OCI-M2 (cell line): Measurements from ENCODE around the gene ZFP69B.
"Not testable (repeated sequence)": the region's sequence is repeated elsewhere in the genome, so short reads cannot be mapped to it uniquely, and the experiment has no call there.

Experiments
- DNase-seq: peaks from one replicate; lab custom pipeline; 2025; ENCODE audit not compliant: unreplicated experiment; lab: John Stamatoyannopoulos, UW

The ZFP69B gene

GRCh38 chr1:40435471-40435870, 14.8 kb upstream of the ZFP69B start:
- no peak for DNase-seq

DNA sequence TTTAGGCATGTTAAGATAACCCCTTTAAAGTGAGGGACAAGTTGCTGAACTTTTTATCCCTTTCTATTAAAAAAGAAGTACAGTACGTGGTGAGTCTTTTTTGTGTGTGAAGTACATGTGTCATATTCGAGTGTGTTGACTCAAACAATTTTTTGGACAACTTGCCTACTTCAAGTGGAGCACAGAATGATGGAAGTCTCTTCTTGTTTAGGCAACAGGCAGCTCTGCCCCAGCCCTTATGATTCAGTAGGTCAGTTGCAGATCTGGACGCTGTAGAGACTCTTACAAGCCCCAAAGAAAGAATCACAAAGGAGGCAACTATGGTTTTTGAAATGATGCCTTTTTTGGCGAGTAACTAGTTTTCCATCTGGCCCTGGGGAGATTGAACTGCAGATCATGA, 14.4 kb upstream of the ZFP69B start:
- no peak for DNase-seq

DNA sequence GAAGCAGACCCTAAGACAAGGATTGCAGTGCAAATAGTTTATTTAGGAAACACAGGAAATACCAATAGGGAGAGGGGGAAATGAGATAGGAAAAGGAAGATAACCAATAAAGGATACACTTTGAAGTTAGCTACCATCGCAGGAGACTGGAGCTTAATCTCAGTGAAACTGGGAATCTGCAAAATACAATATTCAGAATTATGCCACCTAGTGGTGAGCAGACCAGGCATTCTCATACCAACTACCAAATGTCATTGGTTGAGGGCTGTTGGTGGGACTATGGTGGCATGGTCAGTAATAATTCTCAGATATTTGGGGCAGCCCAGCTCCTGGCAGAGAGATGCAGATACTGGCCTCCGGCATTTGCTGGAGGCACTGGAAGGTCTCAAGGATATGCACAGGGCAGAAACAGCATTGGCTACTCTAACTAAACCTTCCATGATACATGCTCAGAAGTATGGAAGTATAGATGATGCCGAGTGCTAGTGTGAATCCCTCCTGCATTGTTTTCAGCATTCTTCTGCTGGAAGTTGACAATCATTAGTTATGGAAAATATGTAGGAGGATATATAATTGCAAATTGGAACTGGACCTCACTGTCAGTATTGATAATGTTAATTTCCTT, 11.8 kb upstream of the ZFP69B start:
- DNase-seq: no peak

GRCh38 chr1:40439247-40439646, 11.0 kb upstream of the ZFP69B start:
- DNase-seq: no peak

DNA sequence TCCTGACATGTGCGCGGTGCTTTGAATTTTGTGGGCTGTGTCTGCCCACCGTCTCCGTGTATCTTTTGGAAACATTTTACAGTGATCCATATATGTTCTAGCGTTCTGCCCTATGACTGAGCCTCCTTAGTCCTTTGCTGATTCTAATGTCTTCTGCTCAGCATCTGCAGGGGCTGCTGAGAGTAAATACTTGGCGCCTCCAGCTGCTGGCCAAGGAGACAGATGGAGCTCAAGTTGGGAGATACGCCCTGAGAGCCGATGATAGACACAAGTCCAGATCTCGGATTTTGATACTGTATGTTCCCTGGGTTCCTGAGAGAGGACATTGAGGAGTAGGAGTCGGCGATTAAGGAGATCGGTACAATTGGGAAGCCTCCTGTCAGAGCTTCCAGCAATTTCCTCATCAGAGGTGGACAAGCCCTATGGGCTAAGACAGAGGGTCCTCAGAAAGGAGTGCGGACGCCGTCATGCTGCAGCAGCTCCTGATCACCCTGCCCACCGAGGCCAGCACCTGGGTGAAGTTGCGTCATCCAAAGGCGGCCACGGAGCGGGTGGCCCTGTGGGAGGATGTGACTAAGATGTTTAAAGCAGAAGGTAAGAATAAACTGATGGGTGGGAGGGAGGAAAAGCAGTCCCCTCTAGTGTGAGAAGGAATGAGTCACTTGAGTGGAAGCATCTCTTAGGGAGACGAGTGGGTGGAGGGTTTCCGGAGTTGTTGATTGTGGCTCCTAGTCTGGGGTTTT, 390 bp downstream of the ZFP69B start:
- no peak for DNase-seq

GRCh38 chr1:40451238-40451585, 936 bp downstream of the ZFP69B start:
- no peak for DNase-seq

DNA sequence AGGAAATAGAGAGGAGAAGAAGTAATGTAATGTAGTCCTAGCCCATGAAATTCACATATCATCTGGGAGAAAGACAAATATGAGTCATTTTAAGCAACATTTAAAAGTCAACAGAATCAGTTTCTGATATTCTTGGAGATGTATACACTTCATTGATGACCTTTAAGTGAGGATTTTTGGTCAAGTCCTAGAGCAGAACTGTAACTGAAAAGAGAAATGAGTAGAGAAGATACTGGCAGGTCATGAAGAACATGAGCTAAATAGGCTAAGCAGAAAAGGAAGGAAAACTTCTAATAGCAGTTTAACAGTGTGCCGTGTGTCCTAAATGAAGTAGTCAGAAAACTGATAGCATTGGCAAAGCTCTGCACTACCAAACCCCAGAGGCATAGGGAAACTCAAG, 4.6 kb downstream of the ZFP69B start:
- DNase-seq: no peak

GRCh38 chr1:40462956-40463590, 12.8 kb downstream of the ZFP69B start:
- no peak for DNase-seq

- DNase-seq: no peak
These were observed 19.1 kb downstream of the ZFP69B start for GRCh38 chr1:40469327-40469726.

DNA sequence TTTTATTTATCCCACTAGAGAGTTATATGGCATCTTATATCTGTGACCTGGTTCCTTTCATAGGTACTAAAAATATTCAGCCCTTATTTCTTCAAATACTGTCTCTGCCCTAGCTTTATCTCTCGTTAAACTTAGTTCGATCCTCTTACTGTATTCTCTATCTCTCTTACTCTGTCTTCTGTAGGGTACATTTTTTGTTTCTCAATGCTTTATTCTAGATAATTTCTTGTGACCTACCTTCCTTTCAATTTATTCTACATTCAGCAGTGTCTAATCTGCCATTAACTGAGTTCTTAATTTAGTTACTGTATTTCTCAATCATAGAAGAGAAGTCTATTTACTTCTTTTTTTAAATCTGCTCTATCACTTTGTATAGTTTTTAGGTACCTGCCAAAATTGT, 25.0 kb downstream of the ZFP69B start:
- DNase-seq: no peak

DNA sequence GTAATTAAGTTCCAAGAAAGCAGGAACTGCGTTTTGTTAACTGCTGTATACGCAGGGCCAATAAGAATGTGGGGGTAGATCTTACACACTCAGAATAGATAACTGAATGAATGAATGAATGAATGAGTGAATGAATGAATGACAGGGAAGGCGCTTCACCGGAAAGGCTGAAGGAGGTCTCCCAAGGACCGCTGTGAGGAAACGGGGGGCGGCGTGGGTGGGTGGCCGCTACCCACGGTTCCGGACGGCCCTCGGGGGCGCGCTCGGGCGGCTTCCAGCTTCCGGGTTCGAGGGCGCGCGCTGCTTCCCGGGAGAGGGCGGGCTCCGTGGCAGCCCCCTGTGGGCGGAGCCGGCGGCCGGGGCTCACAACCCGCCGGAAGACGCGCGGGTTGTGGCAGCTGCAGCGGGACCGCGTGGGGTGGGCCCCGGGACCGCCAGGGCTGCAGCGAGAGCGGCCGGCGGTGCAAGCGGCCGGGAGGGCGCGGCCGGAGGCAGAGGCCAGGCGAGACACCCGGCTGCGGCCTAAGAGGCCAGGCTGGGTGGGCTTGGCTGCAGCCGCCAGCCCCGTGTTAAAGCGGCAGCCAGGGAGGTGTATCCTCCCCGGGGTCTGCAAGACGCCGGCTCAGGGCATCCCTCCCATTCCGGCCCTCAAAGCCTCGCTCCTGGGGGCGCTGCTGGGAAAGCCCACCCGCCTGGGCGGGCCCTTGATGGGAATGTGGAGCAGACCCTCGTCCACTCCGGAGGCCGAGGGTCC, 26.8 kb downstream of the ZFP69B start, which contains the start of gene ZFP69:
Gene ZFP69 (plus strand): TSS at position 367 of the 754 bp plus-strand sequence. CDS start 2,072 bp downstream, outside the sequence.
- DNase-seq: no peak

DNA sequence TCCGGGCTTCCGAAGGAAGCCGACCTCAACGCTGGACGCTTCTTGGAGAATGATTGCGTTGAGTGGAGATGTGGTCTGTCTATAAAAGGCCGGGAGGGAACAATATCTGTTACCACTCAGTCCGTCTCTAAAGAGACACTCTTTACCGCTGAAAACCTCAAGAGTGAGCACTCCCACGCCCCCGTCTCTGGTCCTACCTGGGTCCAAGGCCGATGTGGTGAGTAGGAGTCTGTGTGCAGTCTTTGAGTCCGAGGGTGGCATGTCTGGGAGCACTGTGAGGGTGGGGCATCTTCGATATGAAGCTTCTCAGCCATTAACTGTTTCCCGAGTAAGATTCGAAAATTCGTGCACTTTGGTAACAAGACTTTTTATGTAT, 27.4 kb downstream of the ZFP69B start:
- DNase-seq: no peak

GRCh38 chr1:40478276-40478675, 28.0 kb downstream of the ZFP69B start:
- DNase-seq: no peak

DNA sequence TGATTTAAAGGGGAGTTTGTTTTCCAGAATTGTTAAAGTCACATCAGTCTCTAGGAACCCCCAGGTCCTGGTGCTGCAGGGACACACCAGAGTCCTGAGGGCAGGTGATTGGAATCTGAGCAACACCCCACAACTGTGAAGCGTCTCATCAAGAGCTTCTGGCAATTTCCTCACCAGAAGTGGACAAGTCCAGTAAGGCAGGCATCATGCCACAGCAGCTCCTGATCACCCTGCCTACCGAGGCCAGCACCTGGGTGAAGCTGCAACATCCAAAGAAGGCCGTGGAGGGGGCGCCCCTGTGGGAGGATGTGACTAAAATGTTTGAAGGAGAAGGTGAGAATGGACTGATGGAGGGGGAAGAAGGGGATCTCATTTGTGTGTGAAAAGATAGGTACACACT, 28.9 kb downstream of the ZFP69B start:
- no peak for DNase-seq

- DNase-seq: no peak
These were observed 45.1 kb downstream of the ZFP69B start for GRCh38 chr1:40495315-40495903.

GRCh38 chr1:40502651-40503050, 52.4 kb downstream of the ZFP69B start:
- not testable (repeated sequence) for DNase-seq

GRCh38 chr1:40507973-40508372, 57.7 kb downstream of the ZFP69B start:
- no peak for DNase-seq

GRCh38 chr1:40508375-40509341, 58.4 kb downstream of the ZFP69B start, which contains the start of gene EXO5:
Gene EXO5 (plus strand): TSS chr1:40508767. CDS start chr1:40514545, 5,778 bp downstream.
- no peak for DNase-seq
